ENCODE data around the gene RBM23.

- TF ChIP-seq, protein P1, sequence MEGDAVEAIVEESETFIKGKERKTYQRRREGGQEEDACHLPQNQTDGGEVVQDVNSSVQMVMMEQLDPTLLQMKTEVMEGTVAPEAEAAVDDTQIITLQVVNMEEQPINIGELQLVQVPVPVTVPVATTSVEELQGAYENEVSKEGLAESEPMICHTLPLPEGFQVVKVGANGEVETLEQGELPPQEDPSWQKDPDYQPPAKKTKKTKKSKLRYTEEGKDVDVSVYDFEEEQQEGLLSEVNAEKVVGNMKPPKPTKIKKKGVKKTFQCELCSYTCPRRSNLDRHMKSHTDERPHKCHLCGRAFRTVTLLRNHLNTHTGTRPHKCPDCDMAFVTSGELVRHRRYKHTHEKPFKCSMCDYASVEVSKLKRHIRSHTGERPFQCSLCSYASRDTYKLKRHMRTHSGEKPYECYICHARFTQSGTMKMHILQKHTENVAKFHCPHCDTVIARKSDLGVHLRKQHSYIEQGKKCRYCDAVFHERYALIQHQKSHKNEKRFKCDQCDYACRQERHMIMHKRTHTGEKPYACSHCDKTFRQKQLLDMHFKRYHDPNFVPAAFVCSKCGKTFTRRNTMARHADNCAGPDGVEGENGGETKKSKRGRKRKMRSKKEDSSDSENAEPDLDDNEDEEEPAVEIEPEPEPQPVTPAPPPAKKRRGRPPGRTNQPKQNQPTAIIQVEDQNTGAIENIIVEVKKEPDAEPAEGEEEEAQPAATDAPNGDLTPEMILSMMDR (IDR thresholded peaks at IDR 0.05; ENCODE audit: poor library complexity, severe bottlenecking) = peak; percentile 75
- TF ChIP-seq POLR2AphosphoS5 (IDR thresholded peaks at IDR 0.05) (no peak), REST (IDR thresholded peaks at IDR 0.05; ENCODE audit: borderline replicate concordance) (no peak), EZH2 (IDR thresholded peaks at IDR 0.05; ENCODE audit: borderline replicate concordance, insufficient read depth, low read length, poor library complexity, severe bottlenecking) (no peak), EP300 (conservative IDR thresholded peaks at IDR 0.05; ENCODE audit: poor library complexity, severe bottlenecking) (no peak)
Observed at GRCh38 chr14:22900081-22900799, 18.7 kb downstream of the RBM23 start.
